Thyroid gland (tissue), 4 donors: Measurements from ENCODE around the gene PLCB1.

Source experiments
- POLR2A ChIP-seq, 2 donors: fragments of 450-650 bp; IDR thresholded peaks; one replicate each; pipeline ENCODE4 v1.6.1; 2017; ENCODE audit warnings: antibody characterized with exemption in 2 of 2, mild to moderate bottlenecking in 2 of 2, moderate library complexity in 1 of 2
- TF ChIP-seq, protein P1 (sequence below), 6 experiments: fragments of 200-600 bp in 3 of 6; fragments of 450-650 bp in 3 of 6; sonication (generic) in 3 of 6; IDR thresholded peaks; one replicate each; pipeline ENCODE4 v1.5.1; 2016 to 2019; ENCODE audit warnings: antibody characterized with exemption in 6 of 6, mild to moderate bottlenecking in 2 of 6, inconsistent platforms in 1 of 6, moderate library complexity in 1 of 6

DNA sequence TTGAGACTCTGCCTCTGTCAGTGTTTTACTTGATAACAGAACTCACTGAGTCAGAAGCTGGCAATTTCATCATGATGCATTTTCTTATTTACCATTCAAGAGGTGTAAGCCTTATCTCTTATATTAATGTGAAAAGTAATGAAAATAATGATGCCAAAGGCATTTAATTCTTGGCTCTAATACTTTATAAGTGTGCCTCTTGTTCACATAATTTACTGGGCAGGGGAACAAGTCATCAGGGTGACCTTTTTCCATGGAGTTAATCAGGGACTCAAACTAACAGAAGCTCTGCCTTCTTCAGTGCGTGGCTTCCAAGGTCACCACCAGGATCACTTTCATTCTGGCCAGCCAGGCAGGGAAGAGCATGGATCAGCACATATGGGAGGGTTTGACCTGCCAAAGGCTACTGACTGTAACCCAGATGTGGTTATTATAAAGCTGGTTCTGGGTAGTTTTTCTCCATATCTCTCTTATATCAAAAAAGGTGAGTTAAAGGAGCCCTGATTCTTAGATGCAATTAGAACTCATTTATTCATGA, 5.2 kb upstream of the PLCB1 start:
- TF ChIP-seq, protein P1, sequence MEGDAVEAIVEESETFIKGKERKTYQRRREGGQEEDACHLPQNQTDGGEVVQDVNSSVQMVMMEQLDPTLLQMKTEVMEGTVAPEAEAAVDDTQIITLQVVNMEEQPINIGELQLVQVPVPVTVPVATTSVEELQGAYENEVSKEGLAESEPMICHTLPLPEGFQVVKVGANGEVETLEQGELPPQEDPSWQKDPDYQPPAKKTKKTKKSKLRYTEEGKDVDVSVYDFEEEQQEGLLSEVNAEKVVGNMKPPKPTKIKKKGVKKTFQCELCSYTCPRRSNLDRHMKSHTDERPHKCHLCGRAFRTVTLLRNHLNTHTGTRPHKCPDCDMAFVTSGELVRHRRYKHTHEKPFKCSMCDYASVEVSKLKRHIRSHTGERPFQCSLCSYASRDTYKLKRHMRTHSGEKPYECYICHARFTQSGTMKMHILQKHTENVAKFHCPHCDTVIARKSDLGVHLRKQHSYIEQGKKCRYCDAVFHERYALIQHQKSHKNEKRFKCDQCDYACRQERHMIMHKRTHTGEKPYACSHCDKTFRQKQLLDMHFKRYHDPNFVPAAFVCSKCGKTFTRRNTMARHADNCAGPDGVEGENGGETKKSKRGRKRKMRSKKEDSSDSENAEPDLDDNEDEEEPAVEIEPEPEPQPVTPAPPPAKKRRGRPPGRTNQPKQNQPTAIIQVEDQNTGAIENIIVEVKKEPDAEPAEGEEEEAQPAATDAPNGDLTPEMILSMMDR (IDR thresholded peaks at IDR 0.05): no peak
- TF ChIP-seq POLR2A (IDR thresholded peaks at IDR 0.05): no peak
